D721Med (cell line): ENCODE data around the gene ERMP1.

ENCODE experiments used
- DNase-seq: peaks from one replicate; pipeline ENCODE4 v3.0.0; 2011; ENCODE audit warnings: low spot score; ENCODE audit not compliant: insufficient read length
- FAIRE-seq: peaks from 2 replicates; lab custom pipeline; 2011; peaks lifted over from hg19 to GRCh38; lab: Jason Lieb, UNC
- TF ChIP-seq, protein P1 (sequence below): IDR thresholded peaks from 2 replicates; pipeline ENCODE4 v1.5.1; 2012; ENCODE audit warnings: mild to moderate bottlenecking, control low read depth; ENCODE audit not compliant: insufficient read depth; ENCODE audit errors: missing control alignments

The ERMP1 gene

DNA sequence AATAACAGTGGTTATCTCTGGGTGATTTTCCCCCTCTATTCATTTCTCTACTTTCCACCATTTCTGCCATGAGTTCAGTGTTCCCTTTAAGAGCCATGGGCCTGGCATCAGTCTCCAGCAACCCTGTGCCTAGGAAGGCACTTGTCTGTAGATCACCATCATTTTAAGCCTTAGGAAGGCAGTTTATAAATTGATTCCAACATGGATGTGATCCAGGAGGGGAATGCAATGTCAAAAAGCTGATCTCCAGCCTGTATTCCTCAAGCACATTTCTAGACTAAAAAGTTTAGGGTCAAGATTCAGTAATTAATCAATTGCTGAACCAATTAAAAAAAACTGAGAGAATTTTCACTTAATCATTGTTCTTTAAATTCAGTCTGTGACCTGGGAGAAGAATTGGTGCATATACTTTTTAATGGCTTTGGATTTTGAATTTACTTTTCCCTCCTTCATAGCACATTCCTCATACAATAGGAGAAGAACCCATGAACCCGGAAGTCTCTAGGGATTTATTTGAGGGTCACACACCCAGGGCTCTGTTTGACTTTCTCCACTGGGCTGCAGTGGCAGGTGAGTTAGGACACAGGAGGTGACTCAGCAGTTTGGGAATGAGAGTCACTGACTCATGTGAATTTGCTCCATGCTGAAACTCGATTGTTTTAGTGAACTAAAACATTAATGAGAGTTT is 6.1 kb upstream of the ERMP1 start:
- FAIRE-seq (no peak), DNase-seq (no peak)
- TF ChIP-seq, protein P1, sequence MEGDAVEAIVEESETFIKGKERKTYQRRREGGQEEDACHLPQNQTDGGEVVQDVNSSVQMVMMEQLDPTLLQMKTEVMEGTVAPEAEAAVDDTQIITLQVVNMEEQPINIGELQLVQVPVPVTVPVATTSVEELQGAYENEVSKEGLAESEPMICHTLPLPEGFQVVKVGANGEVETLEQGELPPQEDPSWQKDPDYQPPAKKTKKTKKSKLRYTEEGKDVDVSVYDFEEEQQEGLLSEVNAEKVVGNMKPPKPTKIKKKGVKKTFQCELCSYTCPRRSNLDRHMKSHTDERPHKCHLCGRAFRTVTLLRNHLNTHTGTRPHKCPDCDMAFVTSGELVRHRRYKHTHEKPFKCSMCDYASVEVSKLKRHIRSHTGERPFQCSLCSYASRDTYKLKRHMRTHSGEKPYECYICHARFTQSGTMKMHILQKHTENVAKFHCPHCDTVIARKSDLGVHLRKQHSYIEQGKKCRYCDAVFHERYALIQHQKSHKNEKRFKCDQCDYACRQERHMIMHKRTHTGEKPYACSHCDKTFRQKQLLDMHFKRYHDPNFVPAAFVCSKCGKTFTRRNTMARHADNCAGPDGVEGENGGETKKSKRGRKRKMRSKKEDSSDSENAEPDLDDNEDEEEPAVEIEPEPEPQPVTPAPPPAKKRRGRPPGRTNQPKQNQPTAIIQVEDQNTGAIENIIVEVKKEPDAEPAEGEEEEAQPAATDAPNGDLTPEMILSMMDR = no peak

DNA sequence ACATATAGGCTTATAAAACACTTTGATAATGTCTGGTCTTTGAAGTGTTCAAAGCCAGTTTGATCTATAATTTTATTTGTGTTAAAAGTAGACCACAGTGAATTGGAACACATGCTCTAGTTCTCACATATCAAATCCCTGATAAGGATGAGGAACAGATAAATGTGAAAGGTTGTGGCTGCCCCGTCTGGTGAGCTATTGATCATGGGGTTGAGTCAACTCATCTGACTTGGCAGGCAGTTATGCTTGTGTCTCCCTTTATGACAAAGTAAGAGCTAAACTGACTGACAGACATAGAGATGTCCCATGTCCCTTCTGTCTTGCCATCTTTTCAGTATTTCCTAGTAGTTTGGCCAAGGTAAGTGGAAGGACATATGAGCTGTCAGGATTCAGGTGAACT is 2.9 kb upstream of the ERMP1 start:
- FAIRE-seq (no peak), DNase-seq (no peak)
- TF ChIP-seq, protein P1 = no peak

DNA sequence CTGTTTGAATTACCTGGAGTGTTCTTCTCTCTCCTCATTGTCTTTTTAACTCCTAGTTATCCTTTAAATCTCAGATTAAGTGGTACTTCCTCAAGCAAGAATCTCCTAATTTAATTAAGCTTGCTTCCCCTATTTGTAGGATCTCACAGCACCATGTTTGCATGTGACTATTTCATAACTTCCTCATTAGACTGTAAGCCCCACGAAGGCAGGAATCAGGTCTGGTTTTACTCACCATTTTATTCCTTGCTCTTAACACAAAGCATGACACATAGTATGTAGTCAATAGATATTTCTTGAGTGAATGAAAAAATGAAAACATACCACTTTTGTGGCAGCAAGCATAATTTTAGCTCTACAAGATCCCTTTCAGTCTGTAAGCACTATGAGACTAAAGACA is 1.3 kb upstream of the ERMP1 start:
- TF ChIP-seq, protein P1 = no peak
- no peak for DNase-seq
- FAIRE-seq = no peak

DNA sequence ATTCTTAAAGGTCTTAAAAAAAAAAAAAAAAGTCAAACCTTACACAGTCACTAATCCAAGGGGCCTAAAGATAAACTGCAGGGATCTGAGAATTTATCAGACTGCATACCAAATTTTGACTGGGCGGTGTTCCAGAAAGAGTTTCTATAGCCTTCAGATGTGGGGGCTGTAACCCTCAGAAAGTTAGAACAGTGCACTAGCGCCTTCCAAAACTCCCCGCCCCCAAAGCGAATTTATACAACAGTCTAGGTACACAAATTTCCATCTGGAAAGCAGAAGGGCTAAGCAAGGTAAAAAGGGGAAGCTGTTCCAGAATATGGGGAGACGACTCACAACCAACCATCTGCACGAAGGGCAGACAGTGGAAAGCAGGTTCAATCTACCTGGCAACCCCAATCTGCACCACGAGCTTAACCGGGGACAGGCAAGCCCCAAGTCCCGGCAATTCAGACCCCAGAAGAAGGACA is 813 bp downstream of the ERMP1 start:
- no peak for DNase-seq
- TF ChIP-seq, protein P1 = no peak
- no peak for FAIRE-seq

DNA sequence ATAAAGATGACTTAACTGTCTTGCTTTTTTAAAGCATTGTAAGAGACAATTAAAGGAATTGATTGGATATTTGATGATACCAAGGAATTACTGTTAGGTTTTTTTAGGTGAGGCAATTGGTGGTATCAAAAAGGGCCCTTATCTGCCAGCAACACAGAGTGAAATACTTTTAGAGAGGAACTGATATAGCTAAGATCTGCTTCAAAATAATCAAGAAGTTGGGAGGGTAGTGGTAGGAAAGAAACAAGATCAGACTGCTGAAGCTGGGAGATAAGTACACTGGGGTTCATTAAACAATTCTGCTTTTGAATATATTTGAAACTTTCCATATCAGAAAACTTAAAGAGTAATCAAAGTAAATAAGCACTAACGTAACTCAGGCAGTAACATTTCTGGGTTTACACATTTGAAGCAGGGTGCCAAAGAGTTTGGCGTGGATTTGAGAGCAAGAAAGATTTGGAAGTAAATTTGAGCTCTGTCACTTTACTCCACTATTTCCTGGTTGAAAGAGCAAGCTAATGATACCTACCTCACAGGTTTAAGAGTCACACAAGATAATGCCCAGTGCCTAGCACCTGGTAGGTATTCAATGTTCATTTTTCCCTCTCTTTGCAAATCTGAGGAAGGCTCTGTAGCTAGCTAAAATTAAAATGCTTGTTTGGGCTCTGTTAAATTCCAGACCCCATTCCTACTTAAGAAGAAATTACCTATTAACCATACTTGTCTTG is 6.9 kb downstream of the ERMP1 start:
- TF ChIP-seq, protein P1 = no peak
- FAIRE-seq = no peak
- DNase-seq = no peak

DNA sequence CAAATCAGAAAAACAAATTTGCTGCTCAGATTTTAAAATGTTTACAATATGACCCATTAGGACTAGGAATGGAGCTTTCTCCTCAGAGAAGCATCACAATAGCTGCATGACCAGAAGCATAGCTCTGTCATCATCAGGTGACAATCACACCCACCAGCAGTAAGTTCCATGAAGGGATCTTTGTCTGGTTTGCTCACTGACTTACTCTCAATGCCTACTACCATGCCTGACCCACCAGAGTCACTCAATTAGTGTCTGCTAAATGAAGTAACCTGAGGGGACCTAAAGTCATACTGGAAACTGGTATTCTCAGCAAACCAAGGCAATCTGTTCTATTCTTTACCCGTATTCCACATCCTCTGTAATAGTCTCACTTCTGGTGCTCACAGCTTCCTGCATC is 7.7 kb downstream of the ERMP1 start:
- FAIRE-seq (no peak), DNase-seq (no peak)
- TF ChIP-seq, protein P1 = no peak

DNA sequence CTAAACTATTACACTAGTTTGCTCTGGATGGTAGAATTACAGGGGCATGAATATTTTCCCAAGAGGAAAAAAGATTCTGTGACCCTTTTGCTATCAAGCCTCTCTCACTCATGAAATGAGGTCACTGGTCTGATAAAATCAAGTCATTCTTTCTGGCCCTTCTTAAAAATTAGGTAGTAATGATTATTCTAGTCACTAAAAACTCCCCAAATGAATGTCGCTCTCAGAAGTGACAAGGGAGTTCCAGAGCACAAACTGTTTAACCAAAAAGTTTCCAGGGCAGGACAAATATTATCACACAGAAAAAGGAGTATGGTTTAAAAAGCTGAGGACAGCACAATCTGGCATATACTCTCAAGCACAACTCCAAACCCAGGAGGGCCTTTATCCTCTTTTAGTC is 12.5 kb downstream of the ERMP1 start:
- no peak for DNase-seq
- TF ChIP-seq, protein P1 = no peak
- no peak for FAIRE-seq
